KMS-11 (cell line): Measurements from ENCODE around the gene STXBP1.

Experiments
- H2AFZ ChIP-seq: fragments of 200-600 bp; sonication (generic); 2 replicates; pipeline ENCODE4 v1.6.1; 2016; ENCODE audit warnings: antibody characterized with exemption, mixed run types, low read depth
- H3K27ac ChIP-seq: fragments of 200-600 bp; sonication (generic); 2 replicates; pipeline ENCODE4 v1.6.1; 2016; ENCODE audit warnings: mild to moderate bottlenecking, mixed run types
- H3K27me3 ChIP-seq: fragments of 200-600 bp; sonication (generic); 2 replicates; pipeline ENCODE4 v1.6.1; 2017; ENCODE audit warnings: mild to moderate bottlenecking, low read depth, mixed run types, moderate library complexity; ENCODE audit not compliant: insufficient read depth
- H3K36me3 ChIP-seq: fragments of 200-600 bp; sonication (generic); 2 replicates; pipeline ENCODE4 v1.6.1; 2017; ENCODE audit warnings: mild to moderate bottlenecking, mixed run types; ENCODE audit not compliant: insufficient read depth
- H3K4me1 ChIP-seq: fragments of 200-600 bp; sonication (generic); 2 replicates; pipeline ENCODE4 v1.6.1; 2016; ENCODE audit warnings: mild to moderate bottlenecking, low read depth, mixed run types; ENCODE audit not compliant: poor library complexity, severe bottlenecking
- H3K4me2 ChIP-seq: fragments of 200-600 bp; sonication (generic); 2 replicates; pipeline ENCODE4 v1.7.0; 2016; ENCODE audit warnings: mild to moderate bottlenecking, mixed run types
- H3K4me3 ChIP-seq: fragments of 200-600 bp; sonication (generic); IDR thresholded peaks from 2 replicates; pipeline ENCODE4 v1.6.1; 2017; ENCODE audit warnings: low read depth, low read length, mixed read lengths; ENCODE audit not compliant: insufficient read depth
- H3K79me2 ChIP-seq: fragments of 200-600 bp; sonication (generic); 2 replicates; pipeline ENCODE4 v1.6.1; 2016; ENCODE audit warnings: low read depth, mixed run types; ENCODE audit not compliant: insufficient read depth
- H3K9ac ChIP-seq: fragments of 200-600 bp; sonication (generic); 2 replicates; pipeline ENCODE4 v1.6.1; 2016; ENCODE audit warnings: mild to moderate bottlenecking, mixed run types
- H4K20me1 ChIP-seq: fragments of 200-600 bp; sonication (generic); 2 replicates; pipeline ENCODE4 v1.6.1; 2016; ENCODE audit warnings: mild to moderate bottlenecking, mixed run types; ENCODE audit not compliant: insufficient read depth
- CTCF ChIP-seq: fragments of 200-600 bp; sonication (generic); conservative IDR thresholded peaks from 2 replicates; pipeline ENCODE4 v1.6.1; 2017; ENCODE audit warnings: low read depth, mild to moderate bottlenecking, antibody characterized with exemption, low read length, moderate library complexity, mixed read lengths

Gene STXBP1

GRCh38 chr9:127720031-127720864 is 108.2 kb downstream of the STXBP1 start:
- no peaks in the 10 kb centered on the region for H3K36me3 ChIP-seq
- no peak for TF ChIP-seq CTCF
- H4K20me1 ChIP-seq, result no peaks in the 10 kb centered on the region
- H3K27me3 ChIP-seq, result no peaks in the 10 kb centered on the region
- H2AFZ ChIP-seq, result no peak overlapping the region
- H3K79me2 ChIP-seq, result no peaks in the 10 kb centered on the region
- no peak overlapping the region for H3K9ac ChIP-seq
- no peak overlapping the region for H3K4me3 ChIP-seq
- no peak overlapping the region for H3K4me2 ChIP-seq
- peaks cover 5% of the 10 kb centered on the region for H3K4me1 ChIP-seq
- no peak overlapping the region for H3K27ac ChIP-seq

GRCh38 chr9:127720865-127721227 is 108.8 kb downstream of the STXBP1 start:
- no peaks in the 10 kb centered on the region for H3K36me3 ChIP-seq
- peaks cover 5% of the 10 kb centered on the region for H3K4me1 ChIP-seq
- no peaks in the 10 kb centered on the region for H3K79me2 ChIP-seq
- H3K4me3 ChIP-seq, result no peak overlapping the region
- no peak overlapping the region for H3K9ac ChIP-seq
- TF ChIP-seq CTCF, result no peak
- H2AFZ ChIP-seq, result no peak overlapping the region
- no peaks in the 10 kb centered on the region for H4K20me1 ChIP-seq
- H3K27ac ChIP-seq, result no peak overlapping the region
- no peak overlapping the region for H3K4me2 ChIP-seq
- no peaks in the 10 kb centered on the region for H3K27me3 ChIP-seq

- no peak for TF ChIP-seq CTCF
- H3K27ac ChIP-seq, result no peak overlapping the region
- H2AFZ ChIP-seq, result no peak overlapping the region
- no peaks in the 10 kb centered on the region for H3K36me3 ChIP-seq
- H3K9ac ChIP-seq, result no peak overlapping the region
- no peaks in the 10 kb centered on the region for H4K20me1 ChIP-seq
- no peaks in the 10 kb centered on the region for H3K27me3 ChIP-seq
- H3K4me3 ChIP-seq, result no peak overlapping the region
- H3K79me2 ChIP-seq, result no peaks in the 10 kb centered on the region
- no peaks in the 10 kb centered on the region for H3K4me1 ChIP-seq
- no peak overlapping the region for H3K4me2 ChIP-seq
Measured at GRCh38 chr9:127721391-127721821, 109.3 kb downstream of the STXBP1 start.

GRCh38 chr9:127722055-127722745 is 110.1 kb downstream of the STXBP1 start:
- no peak overlapping the region for H2AFZ ChIP-seq
- H3K27me3 ChIP-seq, result no peaks in the 10 kb centered on the region
- no peak overlapping the region for H3K4me2 ChIP-seq
- H3K9ac ChIP-seq, result no peak overlapping the region
- H3K4me1 ChIP-seq, result no peaks in the 10 kb centered on the region
- H3K27ac ChIP-seq, result no peak overlapping the region
- no peaks in the 10 kb centered on the region for H3K36me3 ChIP-seq
- H3K4me3 ChIP-seq, result no peak overlapping the region
- TF ChIP-seq CTCF, result no peak
- H3K79me2 ChIP-seq, result no peaks in the 10 kb centered on the region
- H4K20me1 ChIP-seq, result no peaks in the 10 kb centered on the region
